Measurements from ENCODE around the gene EN1.

The EN1 gene

DNA sequence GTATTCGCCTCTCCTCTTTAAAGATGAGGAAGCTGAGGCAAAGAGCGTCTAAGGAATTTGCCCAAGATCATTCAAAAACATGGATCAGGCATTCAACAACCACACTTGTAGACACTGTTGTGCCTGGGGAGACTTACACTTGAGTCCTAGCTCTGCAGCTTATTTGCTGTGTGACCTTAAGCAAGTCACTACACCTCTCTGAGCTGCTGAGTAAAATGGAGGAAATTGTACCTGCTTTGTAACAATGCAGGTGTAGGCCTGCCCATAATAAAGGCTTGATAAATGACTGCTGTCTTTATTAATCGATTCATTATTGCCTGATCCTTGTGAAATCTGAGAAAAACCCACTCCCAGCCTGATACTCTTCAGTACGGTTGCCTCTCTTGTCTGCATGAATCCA, 30.8 kb downstream of the EN1 start:
- DNase-seq = no peak

DNA sequence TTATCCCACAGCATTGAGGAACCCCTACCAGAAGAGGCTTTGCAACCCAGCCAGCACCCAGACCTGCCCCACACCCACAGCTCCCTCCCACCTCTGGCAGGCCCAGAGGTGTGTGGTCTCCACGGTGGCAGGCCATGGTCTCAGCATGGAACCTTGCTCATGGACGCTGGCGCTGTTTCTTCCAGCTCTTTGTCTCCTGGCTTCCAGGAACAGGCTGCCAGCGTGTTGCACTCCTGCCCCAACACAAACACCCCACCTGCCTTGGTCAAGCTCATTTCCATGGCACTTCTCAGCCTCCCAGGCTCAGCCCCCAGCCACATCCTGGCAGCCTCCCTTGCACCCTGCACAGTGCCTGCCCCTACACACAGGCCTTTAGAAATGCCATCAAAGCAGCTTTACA, 31.7 kb downstream of the EN1 start:
- DNase-seq = no peak

DNA sequence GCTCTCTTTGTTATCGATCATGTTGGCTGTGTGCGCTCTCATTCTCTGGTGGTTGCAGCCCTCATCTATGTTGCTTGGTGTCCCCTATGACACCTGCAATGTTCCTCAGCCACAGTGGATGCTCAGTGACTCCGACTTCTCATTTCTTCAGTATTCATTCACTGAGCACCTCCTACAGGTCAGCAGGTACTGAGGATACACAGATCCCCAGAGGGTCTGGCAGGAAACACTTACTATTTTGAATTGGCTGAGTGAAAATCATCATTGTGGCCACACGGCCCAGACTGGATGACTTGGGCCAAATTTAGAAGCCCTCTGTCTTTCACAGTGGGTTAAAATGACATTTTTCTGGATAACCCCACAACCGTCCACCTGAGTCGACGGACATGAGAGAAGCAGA, 32.1 kb downstream of the EN1 start:
- no peak for DNase-seq

DNA sequence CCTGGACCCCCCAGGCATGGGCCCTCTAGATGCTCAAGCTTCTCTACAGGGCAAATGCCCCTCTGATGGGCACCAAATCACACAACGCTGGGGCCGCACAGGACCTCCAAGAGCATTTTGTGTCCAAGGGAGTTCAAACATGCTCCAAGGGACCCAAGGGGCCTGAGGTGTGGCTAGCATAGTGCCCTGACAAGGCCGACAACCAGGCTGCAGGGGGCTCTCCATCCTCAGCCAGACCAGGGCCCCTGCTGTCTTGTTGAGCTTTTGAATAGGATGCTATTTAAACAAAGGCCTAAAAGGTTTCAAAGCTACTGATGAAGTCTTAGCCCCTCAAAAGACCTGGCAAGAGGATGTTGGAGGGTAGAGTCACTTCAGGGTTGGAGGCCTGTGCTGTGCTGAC, 33.1 kb downstream of the EN1 start:
- DNase-seq = no peak

DNA sequence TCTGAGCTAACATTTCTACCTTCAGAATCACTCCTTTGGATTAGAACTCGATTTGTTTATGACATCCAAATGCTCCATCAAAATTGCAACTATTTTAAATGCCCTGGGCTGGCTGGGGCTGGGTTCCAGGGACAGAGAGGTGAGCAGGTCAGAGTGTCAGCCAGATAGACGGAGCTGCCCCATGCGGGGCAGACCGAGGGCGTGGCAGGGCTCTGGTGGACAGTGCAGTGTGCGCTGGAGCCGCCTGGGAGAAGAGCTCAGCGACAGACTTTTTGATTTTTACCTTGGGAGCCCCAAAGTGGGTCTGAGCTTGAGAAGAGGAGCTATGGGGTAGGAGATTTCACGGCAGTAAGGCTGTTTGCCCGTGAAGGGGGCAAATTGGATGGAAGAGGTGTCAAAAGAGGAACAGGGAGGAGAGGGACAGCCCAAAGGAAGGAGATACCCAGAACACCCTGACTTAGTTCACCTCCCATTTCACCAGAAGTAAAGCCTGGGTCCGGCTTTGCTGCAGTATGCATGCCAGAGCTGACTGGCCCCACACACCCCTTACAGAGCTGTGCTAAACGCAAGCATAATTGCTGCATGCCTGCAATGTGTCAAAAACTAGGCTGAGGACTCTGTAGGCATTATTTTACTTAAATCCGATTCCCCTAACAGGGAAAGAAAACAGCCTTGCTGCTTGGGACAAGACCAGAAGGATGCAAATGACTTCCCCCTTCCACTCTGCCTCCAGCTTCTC, 33.7 kb downstream of the EN1 start:
- DNase-seq = no peak

DNA sequence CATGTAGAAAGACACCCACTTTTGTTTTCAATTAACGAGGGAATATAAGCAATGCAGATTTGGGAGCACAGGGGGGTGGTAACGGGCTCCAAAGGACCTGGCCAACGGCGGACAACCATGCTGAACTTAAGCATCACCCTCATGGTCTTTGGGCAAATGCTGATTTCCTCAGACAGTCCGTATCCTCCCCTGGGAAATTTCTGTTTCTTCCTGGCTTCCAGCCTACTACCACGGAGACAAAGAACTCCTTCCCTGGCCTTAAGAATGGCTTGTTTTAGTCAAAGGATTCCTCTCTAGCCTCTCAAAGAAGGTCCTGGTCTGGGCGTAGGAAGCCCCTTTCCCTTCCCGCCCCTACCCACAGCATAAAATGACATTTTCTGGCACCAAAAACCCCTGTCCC, 34.3 kb downstream of the EN1 start:
- no peak for DNase-seq

DNA sequence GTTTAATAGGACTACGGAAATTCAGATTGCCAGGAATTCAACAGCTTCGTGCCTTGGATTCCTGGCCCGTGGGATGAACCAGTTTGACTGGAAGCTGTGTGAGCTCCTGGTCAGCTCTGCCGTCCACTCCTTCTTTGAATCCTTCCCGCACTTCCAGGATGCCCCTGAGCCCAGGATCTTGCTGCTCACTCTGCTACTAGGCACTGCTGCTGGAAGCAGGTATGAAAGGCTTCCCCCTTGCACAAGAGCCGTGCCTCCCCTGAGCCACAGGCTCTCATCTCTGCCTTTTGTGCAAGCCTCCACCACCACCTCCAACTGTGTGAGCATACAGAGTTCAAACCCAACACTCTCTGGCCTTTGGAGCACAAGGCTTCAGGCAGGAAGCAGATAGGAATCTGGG, 34.9 kb downstream of the EN1 start:
- no peak for DNase-seq

DNA sequence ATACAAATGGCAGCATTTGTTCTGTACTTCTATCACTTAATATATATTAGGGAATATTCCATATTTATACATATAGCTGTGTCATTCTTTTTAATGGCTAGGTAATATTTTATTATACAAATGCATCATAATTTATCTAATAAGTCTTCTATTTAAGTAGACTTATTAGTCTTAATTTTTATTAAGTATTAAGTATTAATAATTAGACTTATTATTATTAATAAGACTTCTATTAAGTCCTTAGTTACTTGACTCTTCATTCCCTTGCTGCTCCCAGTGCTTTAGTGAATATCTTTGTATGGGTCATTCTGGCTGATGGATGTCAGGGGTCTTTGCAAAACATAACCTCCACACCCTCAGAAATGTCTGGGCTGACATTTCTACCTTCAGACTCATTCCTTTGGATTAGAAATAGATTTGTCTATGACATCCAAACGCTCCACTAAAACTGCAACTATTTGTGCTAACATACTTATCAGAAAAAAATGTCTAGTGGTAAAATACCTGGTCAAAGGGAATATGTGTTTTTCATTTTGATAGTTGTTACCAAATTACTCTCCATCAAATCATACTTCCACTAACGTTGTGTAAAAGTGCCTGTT, 35.8 kb downstream of the EN1 start:
- DNase-seq = no peak

DNA sequence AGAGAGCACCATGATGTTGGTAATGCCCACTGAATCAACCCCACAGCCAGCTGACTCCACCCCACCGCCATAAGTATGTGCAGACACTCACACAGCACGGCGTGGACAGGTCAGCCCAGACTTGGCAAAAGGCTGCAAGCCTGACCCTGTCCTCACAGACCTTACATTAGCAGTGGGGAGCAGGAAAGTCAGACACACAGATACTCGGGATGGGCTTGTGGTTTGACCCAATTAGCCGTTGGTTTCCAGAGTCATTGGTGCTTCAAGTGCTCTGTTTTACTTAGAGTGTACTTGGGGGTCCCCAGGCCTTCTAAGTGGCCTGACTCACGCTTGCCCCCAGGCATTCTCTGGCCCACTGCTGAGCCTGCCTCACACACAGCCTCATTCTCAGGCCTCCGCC, 36.7 kb downstream of the EN1 start:
- DNase-seq = no peak

DNA sequence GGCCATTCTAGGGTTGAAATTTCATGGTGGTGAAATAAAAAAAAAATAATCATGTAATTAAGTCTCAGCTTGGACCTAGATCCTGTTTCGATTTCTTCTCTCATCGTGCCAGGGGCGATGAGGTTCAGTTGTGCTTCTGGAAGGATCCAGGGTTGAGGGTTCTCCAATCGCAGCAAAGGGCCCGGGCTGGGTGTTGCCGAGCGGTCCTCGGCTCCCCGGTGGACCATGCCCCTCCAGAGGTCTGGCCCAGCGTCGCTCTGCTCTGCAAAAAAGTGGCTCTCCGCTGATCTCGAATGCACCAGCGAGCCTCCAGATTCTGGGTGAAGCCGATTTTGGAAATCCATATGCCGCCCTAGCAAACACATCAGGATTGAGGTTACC, 39.0 kb downstream of the EN1 start:
- DNase-seq = no peak

DNA sequence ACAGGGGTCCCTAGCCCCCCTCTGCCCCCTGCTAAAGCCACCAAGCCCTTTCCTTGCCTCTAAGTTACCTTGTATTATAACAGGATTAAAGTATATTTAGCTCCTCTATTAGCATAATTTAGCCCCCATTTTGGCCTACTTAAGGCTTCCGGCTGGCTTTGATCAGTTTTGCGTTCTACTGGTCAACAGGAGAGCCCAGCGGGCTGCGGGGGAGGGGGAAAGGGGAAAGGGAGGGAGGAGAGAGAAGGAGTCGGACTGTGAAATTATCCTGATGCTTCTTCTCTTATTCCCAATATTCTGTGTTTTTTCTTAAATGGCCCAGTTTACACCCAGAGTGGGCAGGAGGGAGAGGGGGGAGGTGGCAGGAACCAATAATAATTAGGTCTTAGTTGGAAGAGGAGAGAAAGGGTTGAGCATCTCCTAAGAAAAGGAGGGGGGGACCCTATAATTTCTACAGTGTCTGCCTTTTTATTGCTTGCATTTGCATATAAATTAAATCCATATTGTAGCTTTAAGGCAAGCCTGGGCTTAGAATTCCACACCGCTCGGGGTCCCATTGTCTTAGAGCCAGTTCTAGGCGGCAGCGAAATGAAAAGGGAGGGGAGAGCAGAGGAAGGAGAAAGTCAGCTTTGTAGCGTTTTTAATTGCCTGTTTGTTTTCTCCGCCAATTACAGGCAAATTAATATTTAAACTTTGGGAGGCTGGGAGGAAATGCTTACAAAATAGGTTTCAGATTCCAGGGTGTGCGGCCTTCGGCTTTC, 39.6 kb downstream of the EN1 start:
- no peak for DNase-seq

DNA sequence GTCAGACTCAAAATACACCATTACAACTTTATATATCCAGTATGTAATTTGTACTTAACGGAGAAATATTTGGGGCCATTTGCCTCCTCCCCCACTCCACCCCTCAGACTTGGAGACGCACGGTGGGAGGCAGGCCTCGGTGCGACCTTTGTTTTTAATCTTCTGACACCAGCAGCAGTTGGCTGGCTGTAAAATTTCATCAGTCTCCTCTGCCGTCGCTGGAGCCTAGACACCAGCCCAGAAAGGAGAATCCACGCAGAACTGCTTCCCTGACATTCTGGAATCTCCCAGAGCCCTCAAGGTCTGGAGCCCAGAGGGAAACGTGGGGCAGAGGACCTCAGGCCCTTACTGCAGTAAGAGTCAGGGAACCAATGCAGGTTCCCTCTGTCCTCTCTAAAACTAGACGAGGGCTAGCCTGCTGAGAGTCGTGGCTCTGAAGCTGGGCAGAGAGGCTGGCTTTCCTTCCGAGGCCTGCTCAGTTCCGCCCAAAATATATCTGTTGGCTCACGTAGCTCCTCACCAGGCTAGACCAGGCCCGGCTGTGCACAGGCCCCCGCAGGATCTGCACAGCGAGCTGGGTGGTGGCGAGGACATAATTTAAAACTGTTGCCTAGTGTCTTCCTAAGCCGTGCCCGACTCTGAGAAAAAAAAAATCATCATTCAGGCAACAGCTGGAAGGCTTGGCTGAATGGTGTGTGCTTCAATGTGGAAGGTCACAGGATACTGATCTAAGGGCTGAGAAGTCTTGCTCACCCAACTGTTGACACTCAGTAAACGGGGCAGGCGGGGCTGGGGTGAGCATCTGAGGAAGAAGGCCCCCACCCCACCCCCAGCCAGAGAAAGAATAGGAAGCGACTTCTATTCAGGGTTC, 40.4 kb downstream of the EN1 start:
- no peak for DNase-seq

DNA sequence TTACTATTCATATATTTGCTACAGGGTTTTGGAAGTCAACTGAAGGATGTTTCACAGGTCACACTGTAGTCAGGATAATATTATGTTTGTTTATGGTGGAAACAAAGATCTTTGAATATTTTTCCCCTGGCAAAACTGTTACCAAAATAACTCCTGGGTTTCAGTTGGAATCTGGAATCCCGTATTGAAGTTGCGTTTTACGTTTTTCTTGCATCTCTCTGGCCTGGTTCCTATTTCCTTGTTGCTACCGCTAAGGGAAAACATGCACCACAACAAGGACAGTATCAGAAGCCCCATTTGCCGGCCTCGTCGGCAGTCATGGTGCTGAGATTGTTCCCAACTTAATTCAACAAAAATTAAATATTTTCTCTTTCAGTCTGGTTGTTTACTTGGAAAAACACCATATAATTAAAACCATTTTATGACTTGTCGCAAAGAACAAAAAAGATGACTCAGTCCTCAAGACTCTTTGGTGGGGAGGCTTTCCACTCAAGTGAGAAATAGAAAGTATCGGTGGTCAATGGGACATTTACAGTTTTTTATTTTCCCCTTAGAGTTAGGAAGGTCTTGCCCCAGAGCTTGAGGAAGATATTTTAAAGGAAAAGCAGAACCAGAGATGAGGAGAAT, 42.3 kb downstream of the EN1 start:
- DNase-seq = no peak

DNA sequence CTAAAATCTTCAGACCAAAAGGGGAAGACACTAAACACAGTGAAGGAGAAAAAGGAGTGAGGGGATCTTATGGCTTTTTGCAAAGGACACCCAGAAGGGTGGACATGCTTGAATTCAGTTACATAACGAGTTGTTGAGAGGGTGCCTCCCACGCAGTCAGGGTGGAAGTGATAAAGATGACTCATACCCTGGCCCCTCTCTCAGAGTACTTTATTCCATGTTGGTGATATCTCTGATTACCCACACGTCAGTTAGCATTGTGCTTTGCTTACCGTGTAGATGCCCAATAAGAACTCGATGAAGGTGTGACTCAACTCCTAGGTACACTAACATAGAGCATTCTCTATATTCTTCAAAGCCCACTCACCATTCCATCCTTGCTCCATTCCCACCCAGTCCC, 44.4 kb downstream of the EN1 start:
- no peak for DNase-seq

DNA sequence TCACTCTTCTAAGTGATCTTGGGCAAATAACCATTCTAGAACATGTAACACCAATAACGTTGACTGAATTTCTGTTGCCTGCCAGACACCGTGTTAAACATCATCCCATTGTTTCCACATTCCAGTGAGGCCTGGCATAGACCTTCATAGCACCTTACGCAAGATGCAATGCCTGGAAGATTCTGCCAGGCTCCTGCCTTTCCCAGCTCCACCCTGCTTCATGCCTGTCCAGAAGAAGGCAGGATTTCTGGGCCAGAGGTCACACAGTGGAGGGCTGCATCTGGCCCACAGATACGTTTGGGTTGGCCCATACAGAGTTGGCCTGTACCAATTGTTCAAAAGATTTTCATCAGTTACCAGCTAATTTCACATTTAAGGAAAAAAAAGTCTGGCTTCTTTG, 46.3 kb downstream of the EN1 start:
- no peak for DNase-seq

DNA sequence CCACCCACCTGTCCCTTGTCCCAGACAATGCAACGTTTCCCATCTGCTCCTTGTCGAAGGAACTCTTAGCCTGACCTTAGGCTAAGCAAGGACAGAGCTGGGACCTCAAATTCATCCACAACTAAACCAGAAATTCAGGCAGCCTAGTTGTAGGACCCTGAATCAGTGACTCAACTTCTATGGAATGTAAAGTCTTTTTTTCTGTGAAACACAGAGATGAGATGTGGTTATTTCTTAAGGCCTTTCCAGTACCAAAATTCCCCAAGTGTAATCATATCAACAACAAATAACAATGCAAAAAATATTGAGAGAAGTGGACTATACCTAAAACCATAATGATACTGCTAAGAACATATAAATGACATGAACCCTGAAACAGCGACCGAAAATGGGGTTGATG, 46.7 kb downstream of the EN1 start:
- DNase-seq = no peak

DNA sequence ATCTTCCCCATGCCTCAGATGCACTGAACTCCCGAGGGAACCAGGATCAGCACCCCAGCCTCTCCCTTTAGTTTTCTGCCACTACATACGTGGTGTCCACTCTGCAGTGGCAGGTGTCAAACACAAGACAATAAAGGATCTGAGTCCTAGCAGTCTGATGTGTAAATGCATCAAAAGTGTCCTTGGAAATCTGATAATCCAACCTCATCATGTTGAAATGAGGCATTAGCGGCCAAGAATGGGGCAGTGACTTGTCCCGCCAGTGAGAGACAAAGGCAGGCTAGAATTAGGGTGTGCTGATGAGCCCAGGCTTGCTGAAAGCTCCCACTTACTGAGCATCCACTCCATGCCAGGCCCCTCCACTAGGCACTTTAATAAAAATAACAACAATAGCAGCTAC, 52.9 kb downstream of the EN1 start:
- DNase-seq = no peak
